Measurements from ENCODE around the gene EGFL7.
A peak's percentile ranks its signal among the peaks of the same experiment; 100 is the strongest.

Gene EGFL7

DNA sequence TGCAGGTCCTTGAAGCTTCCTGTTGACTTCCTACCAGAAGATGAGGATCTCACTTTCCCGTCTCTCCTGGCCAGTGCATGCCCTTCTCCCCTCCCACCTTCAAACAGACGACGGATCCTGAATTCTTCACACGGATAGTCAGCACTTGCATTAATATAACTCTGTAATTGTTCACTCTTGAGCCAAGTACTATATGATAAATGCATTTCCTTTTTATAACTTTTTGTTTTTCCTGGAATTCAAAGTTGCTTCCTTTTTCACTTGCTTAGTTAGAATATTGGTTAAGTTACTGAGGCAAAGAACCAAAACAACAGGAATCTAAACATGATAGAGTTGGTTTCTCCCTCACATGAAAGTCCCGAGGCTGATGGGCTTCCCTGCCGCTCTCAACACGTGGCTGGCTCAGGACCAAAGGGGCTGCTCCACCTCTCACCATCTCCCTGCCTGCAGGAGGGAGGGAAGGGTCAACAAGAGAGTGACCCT is 20.2 kb upstream of the EGFL7 start:
- no peak overlapping the region for H3K4me3 ChIP-seq (replicated peaks; ENCODE audit: low read depth, low read length)
- peak; percentile 57 for DNase-seq (ENCODE audit: low read depth)
- TF ChIP-seq, protein P1, sequence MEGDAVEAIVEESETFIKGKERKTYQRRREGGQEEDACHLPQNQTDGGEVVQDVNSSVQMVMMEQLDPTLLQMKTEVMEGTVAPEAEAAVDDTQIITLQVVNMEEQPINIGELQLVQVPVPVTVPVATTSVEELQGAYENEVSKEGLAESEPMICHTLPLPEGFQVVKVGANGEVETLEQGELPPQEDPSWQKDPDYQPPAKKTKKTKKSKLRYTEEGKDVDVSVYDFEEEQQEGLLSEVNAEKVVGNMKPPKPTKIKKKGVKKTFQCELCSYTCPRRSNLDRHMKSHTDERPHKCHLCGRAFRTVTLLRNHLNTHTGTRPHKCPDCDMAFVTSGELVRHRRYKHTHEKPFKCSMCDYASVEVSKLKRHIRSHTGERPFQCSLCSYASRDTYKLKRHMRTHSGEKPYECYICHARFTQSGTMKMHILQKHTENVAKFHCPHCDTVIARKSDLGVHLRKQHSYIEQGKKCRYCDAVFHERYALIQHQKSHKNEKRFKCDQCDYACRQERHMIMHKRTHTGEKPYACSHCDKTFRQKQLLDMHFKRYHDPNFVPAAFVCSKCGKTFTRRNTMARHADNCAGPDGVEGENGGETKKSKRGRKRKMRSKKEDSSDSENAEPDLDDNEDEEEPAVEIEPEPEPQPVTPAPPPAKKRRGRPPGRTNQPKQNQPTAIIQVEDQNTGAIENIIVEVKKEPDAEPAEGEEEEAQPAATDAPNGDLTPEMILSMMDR (IDR thresholded peaks at IDR 0.05; ENCODE audit: low read length, missing control alignments), result no peak

GRCh38 chr9:136643596-136644342 is 18.9 kb upstream of the EGFL7 start:
- DNase-seq (ENCODE audit: low read depth), result no peak
- TF ChIP-seq, protein P1 (IDR thresholded peaks at IDR 0.05; ENCODE audit: low read length, missing control alignments), result no peak
- H3K4me3 ChIP-seq (replicated peaks; ENCODE audit: low read depth, low read length), result no peak overlapping the region

- peak; percentile 73 for DNase-seq (ENCODE audit: low read depth)
- no peak overlapping the region for H3K4me3 ChIP-seq (replicated peaks; ENCODE audit: low read depth, low read length)
- TF ChIP-seq, protein P1 (IDR thresholded peaks at IDR 0.05; ENCODE audit: low read length, missing control alignments), result no peak
Measured at GRCh38 chr9:136644343-136644592, 18.4 kb upstream of the EGFL7 start.

- H3K4me3 ChIP-seq (replicated peaks; ENCODE audit: low read depth, low read length), result no peak overlapping the region
- TF ChIP-seq, protein P1 (IDR thresholded peaks at IDR 0.05; ENCODE audit: low read length, missing control alignments), result peak; percentile 52
- DNase-seq (ENCODE audit: low read depth), result no peak
Measured at GRCh38 chr9:136644593-136645351, 17.9 kb upstream of the EGFL7 start.

DNA sequence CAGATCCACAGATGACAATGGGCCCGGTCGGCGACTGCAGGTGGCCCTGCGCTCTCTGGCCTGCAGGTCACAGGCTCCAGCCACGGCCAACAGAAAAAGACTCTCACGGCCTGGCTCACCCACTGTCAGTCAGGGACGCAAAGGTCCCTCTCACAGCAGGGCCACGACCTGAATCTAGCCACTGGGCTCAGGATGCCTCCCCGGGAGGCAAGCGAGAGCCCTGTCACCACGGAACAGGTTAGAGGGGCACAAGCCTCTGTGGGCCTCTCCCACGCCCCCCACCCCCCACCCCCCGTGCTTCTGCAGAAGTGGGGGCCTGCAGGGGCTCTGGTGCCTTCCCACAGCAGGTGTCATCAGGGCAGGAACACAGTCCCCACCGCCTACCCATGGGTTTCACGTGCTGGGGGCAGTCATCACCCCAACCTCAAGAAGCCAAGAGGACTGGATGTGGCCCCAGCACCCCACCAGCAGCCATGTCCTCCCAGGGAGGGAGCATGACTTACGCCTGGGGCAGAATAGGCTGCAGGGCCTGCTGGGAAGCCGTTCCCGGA is 17.3 kb upstream of the EGFL7 start:
- H3K4me3 ChIP-seq (replicated peaks; ENCODE audit: low read depth, low read length), result no peak overlapping the region
- TF ChIP-seq, protein P1 (IDR thresholded peaks at IDR 0.05; ENCODE audit: low read length, missing control alignments), result no peak
- DNase-seq (ENCODE audit: low read depth), result no peak

DNA sequence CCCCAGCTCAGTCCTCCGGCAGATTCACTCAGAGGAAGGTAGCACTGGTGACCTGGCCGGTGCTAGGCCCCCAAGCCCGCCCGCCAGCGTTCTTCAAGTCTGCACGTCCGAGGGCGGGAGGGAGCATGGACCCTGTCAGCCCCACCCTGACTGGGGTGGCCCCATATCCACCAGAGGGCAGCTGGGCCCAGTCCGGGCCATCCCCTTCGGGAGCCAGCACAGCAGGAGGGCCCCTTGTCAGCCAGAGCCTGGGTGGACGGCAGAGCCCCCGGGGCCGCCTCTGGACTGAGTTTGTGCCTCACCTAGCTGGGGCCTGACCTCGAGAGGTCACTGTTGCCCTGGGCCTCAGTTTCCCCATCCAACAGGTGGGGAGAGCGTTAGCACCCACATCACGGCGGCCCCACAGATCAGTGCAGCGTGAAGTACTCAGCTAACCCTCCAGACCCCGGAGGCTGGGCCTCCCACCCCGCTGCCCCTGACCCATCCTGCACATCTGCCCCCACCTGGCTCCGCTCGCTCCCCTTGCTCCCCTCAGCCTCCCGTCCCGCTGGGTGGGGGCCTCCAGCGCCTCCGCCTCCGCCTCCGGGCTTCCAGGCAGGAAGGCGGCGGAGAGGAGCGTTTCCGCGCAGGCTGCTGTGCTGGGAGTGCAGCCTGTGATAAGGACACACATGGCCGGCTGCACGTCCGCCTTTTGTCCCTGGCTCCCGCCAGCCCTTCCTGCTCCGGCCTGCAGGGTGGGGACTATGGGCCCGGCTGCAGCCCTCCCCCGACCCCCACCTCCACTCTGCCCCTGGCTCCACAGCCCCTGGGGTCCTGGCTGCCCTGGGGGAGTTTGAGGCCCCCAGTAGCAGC is 16.6 kb upstream of the EGFL7 start:
- peak; percentile 69 for DNase-seq (ENCODE audit: low read depth)
- TF ChIP-seq, protein P1 (IDR thresholded peaks at IDR 0.05; ENCODE audit: low read length, missing control alignments), result no peak
- H3K4me3 ChIP-seq (replicated peaks; ENCODE audit: low read depth, low read length), result no peak overlapping the region
